PC-3 (cell line): ENCODE measurements around the gene RCOR1. TPM values are rescaled to one million over a fixed set of nuclear protein-coding genes. Genes with fewer than 3 reads are reported as not detected.
"Not testable (repeated sequence)": the region's sequence is repeated elsewhere in the genome, so short reads cannot be mapped to it uniquely, and the experiment has no call there.

Experiments
- ATAC-seq: fragments of 200-7000 bp; cut with Tn5 transposase; 2 replicates; pipeline ENCODE4 v1.9.1; 2020; ENCODE audit warnings: mild to moderate bottlenecking, moderate library complexity
- BruUV-seq: library from RNA; stranded (reverse); fragments of 400-500 nt; replicated peaks from 2 replicates; lab custom pipeline; 2021; lab: Mats Ljungman, UMichigan
- CTCF ChIA-PET: fragments of 300-600 bp; sonication (Branson Sonifier 250); formaldehyde crosslinking; loops from one replicate; lab custom pipeline; 2022; ENCODE audit warnings: antibody characterized with exemption; lab: Charles Lee
- POLR2A ChIA-PET: fragments of 300-600 bp; sonication (Branson Sonifier 250); formaldehyde crosslinking; loops from one replicate; lab custom pipeline; 2022; ENCODE audit warnings: antibody characterized with exemption; ENCODE audit not compliant: unreplicated experiment; lab: Charles Lee
- DNase-seq: peaks from one replicate; pipeline ENCODE4 v3.0.0-alpha.2; 2015
- H2AFZ ChIP-seq: fragments of 300-600 bp; sonication (generic); 2 replicates; pipeline ENCODE4 v1.6.0; 2016; ENCODE audit warnings: antibody characterized with exemption, low read length
- H3F3A ChIP-seq: fragments of 300-600 bp; sonication (generic); one replicate; pipeline ENCODE4 v1.6.0; 2017; ENCODE audit warnings: antibody characterized with exemption, low read length, control low read depth, mild to moderate bottlenecking; ENCODE audit not compliant: unreplicated experiment
- H3K27ac ChIP-seq: fragments of 300-600 bp; sonication (generic); 2 replicates; pipeline ENCODE4 v1.5.1; 2016; ENCODE audit warnings: mild to moderate bottlenecking, low read length
- H3K27me3 ChIP-seq: fragments of 300-600 bp; sonication (generic); 2 replicates; pipeline ENCODE4 v1.6.1; 2016; ENCODE audit warnings: low read length, mixed read lengths
- H3K36me3 ChIP-seq: fragments of 300-600 bp; sonication (generic); 2 replicates; pipeline ENCODE4 v1.6.1; 2016; ENCODE audit warnings: low read depth, mixed run types, low read length, mixed read lengths
- H3K4me1 ChIP-seq: fragments of 300-600 bp; sonication (generic); 2 replicates; pipeline ENCODE4 v1.5.1; 2016; ENCODE audit warnings: low read length; ENCODE audit not compliant: insufficient read depth
- H3K4me2 ChIP-seq: fragments of 300-600 bp; sonication (generic); 2 replicates; pipeline ENCODE4 v1.6.0; 2016; ENCODE audit warnings: low read length
- H3K4me3 ChIP-seq: fragments of 300-600 bp; sonication (generic); 2 replicates; pipeline ENCODE4 v1.5.1; 2016; ENCODE audit warnings: mild to moderate bottlenecking, low read length, mixed read lengths
- H3K79me2 ChIP-seq: fragments of 300-600 bp; sonication (generic); 2 replicates; pipeline ENCODE4 v1.6.1; 2017; ENCODE audit warnings: low read length, mixed read lengths
- H3K9ac ChIP-seq: fragments of 300-600 bp; sonication (generic); 2 replicates; pipeline ENCODE4 v1.6.0; 2016; ENCODE audit warnings: mild to moderate bottlenecking, low read length
- H3K9me2 ChIP-seq: fragments of 300-600 bp; sonication (generic); replicated peaks from 2 replicates; pipeline ENCODE4 v1.6.1; 2016; ENCODE audit warnings: mixed run types, low read length, mixed read lengths
- H3K9me3 ChIP-seq: fragments of 300-600 bp; sonication (generic); 2 replicates; pipeline ENCODE4 v1.6.1; 2016; ENCODE audit warnings: low read length, mixed read lengths
- H4K20me1 ChIP-seq: fragments of 300-600 bp; sonication (generic); 2 replicates; pipeline ENCODE4 v1.6.1; 2016; ENCODE audit warnings: low read length, mixed read lengths
- CTCF ChIP-seq: fragments of 300-600 bp; sonication (generic); conservative IDR thresholded peaks from 2 replicates; pipeline ENCODE4 v1.5.1; 2017; ENCODE audit warnings: antibody characterized with exemption, low read depth, mild to moderate bottlenecking, low read length
- EZH2 ChIP-seq: fragments of 300-600 bp; sonication (generic); IDR thresholded peaks from one replicate; pipeline ENCODE4 v1.6.1; 2017; ENCODE audit warnings: antibody characterized with exemption, mild to moderate bottlenecking, low read length; ENCODE audit not compliant: unreplicated experiment
- EZH2phosphoT487 ChIP-seq: fragments of 300-600 bp; sonication (generic); IDR thresholded peaks from 2 replicates; pipeline ENCODE4 v1.6.1; 2018; ENCODE audit warnings: mild to moderate bottlenecking, antibody characterized with exemption, low read length, borderline replicate concordance
- intact Hi-C: fragments of 100-400 bp; cut with micrococcal nuclease; formaldehyde crosslinking; loops from 2 replicates; pipeline ENCODE4 v1.9.0; 2023
- total RNA-seq: library from RNA; depleted of rRNA; stranded (reverse); fragments of >200 nt; gene quantifications from 2 replicates; pipeline ENCODE4 v1.2.3, GENCODE V29; 2014

The RCOR1 gene
- total RNA-seq, 1 experiment from 2014 or later: 22.2 TPM

GRCh38 chr14:102764220-102764671 lies 171.8 kb downstream of the RCOR1 start:
- H3K4me2 ChIP-seq: no peak overlapping the region
- no peaks in the 10 kb centered on the region for H4K20me1 ChIP-seq
- TF ChIP-seq EZH2 (no peak), EZH2phosphoT487 (no peak), CTCF (no peak)
- H3K27ac ChIP-seq: no peak overlapping the region
- H3K9me3 ChIP-seq: no peaks in the 10 kb centered on the region
- no peak overlapping the region for H2AFZ ChIP-seq
- H3K9me2 ChIP-seq: no peaks in the 10 kb centered on the region
- no peak for ATAC-seq
- H3K79me2 ChIP-seq: no peaks in the 10 kb centered on the region
- DNase-seq: no peak
- no TSS peak for BruUV-seq
- POLR2A ChIA-PET: no interaction called here
- CTCF ChIA-PET: no interaction called here
- no peaks in the 10 kb centered on the region for H3F3A ChIP-seq
- H3K4me1 ChIP-seq: no peaks in the 10 kb centered on the region
- intact Hi-C loops: no loop called here
- no peaks in the 10 kb centered on the region for H3K36me3 ChIP-seq
- no peak overlapping the region for H3K9ac ChIP-seq
- no peaks in the 10 kb centered on the region for H3K27me3 ChIP-seq
- no peak overlapping the region for H3K4me3 ChIP-seq

- H3K79me2 ChIP-seq, DNase-seq, BruUV-seq, H3K9me2 ChIP-seq, H3K27me3 ChIP-seq, H3K4me1 ChIP-seq, H3F3A ChIP-seq, ATAC-seq, H3K4me2 ChIP-seq, H3K27ac ChIP-seq, H3K36me3 ChIP-seq, H3K4me3 ChIP-seq, H3K9me3 ChIP-seq, intact Hi-C loops, H4K20me1 ChIP-seq, CTCF ChIA-PET, H2AFZ ChIP-seq, POLR2A ChIA-PET, H3K9ac ChIP-seq: not testable (repeated sequence)
Measured at GRCh38 chr14:102765770-102766169, 173.3 kb downstream of the RCOR1 start.

- Histone ChIP-seq H3K9me2 (no peaks in the 10 kb centered on the region), H4K20me1 (no peaks in the 10 kb centered on the region), H3K9ac (no peak overlapping the region), H3K4me1 (no peaks in the 10 kb centered on the region), H3K4me3 (no peak overlapping the region), H3K79me2 (no peaks in the 10 kb centered on the region), H2AFZ (no peak overlapping the region), H3K36me3 (no peaks in the 10 kb centered on the region), H3F3A (no peaks in the 10 kb centered on the region), H3K27me3 (no peaks in the 10 kb centered on the region), H3K4me2 (no peak overlapping the region), H3K27ac (no peak overlapping the region), H3K9me3 (no peaks in the 10 kb centered on the region)
- intact Hi-C loops: no loop called here
- no peak for TF ChIP-seq CTCF
- TF ChIP-seq EZH2phosphoT487: no peak
- no peak for TF ChIP-seq EZH2
- no TSS peak for BruUV-seq
- DNase-seq (no peak), ATAC-seq (no peak)
- CTCF ChIA-PET: no interaction called here
- POLR2A ChIA-PET: no interaction called here
Measured at GRCh38 chr14:102768223-102769048, 176.0 kb downstream of the RCOR1 start.
